ENCODE data around the gene CYP3A4.
A peak's percentile ranks its signal among the peaks of the same experiment; 100 is the strongest.
"Not testable (repeated sequence)": the region's sequence is repeated elsewhere in the genome, so short reads cannot be mapped to it uniquely, and the experiment has no call there.

Gene CYP3A4

DNA sequence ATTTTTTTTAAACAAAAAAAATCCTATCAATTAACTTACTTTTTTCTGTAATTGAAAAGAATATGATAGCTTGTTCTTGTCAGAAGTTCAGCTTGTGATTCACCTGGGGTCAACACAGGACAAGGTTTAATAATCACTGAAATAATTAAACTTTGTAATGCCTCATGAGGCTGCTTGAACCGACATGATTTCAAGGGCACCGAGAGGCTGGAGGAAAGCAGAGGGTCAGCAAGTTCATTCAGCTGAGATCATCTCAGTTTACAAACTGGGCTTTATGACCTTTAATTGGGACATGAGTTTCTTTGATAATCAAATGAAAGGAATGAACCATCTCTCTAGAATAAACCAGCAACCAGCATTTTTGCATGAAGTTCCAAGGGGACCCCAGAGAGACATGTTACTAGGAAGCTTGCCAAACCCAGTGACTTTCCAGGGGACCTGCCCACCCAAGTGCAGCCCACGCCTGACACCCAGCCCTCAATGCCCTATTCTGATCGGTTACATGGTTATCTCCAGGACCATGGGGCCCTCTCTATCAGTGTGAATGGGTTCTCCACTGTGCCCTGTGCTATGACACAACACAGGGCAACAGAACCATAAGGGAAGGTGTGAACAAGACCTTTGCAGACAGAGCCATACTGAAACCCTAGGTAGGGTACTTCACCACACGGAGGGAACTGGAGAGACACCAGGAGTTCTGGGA lies 7.8 kb upstream of the CYP3A4 start:
- DNase-seq, result no peak

DNA sequence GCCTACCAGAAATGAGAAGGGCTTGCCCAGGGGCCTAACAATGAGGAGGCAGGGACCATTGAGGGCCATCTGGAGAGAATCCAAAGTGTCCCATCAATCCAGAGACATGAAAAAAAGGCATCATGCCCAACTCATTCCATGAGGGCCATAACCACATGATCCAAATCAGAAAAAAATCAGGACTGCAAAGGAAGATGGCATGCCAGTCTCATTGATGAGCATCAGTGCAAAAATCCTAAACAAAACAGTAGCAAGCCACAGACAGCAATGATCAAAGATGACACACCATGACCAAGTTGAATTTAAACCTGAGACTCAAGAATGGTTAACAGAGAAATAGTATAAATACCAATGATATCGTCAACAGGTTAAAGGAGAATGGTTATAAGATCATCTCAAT lies 7.0 kb upstream of the CYP3A4 start:
- no peak for DNase-seq

DNA sequence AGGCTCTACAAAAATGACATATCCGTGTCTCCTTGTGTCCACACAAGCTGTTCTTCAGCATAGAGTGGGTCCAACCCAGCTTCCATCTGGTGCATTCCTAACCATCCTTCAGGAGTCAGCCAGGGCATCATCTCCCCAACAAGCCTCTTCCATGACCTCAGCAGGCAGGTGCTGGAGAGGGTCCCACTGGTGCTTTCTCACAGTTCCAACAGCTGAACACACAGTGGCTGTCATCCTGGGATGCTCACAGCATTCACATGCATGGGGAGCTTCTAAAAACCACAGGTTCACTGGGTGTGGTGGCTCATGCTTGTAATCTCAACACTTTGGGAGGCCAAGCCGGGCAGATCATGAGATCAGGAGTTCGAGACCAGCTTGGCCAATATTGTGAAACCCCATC lies 6.4 kb upstream of the CYP3A4 start:
- no peak for DNase-seq

DNA sequence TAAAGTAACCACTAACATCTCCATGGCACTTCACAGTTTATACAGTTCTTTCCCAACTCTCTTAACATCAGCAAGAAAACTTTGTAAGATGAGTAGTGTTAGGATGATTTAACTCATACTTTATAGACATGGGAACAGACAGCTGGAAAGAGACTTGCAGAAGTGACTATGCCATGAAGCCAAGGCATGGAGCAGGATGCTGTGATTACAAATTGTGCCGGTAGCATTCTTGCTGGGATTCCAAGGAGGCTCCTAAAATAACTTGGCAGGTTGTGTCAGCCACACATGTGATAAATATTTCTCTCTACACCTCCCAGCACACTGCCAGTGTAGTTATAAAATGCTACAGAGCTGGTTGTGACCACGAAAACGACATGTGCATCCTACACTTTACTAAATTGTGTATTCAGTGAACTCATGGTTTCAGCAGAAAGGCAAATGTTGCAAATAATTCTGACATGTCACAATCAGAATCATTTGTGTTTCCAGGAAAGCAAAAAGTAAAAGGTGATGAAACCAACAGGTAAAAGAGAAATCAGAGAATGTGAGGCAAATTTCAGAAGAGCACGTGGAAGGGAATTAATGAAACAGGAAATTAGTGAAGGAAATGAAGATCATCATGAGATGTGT lies 5.6 kb upstream of the CYP3A4 start:
- DNase-seq, result no peak

DNA sequence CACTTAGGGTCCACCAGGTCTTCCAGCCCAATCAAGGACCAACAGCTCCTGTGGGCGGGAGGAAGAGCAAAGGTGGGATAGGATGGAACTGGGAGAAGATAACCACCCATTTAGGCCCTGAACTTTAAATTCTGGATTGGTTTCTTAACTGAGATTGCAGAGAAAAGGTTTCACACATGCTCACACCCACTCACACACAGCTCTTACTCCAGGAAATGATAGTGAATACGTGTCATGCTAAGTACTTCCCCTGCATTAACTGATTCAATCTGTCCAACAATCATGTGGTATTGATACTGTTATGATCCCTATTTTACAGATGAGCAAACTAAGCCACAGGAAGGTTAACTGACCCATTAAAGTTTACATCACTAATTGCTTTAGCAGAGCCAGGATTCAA lies 4.6 kb upstream of the CYP3A4 start:
- no peak for DNase-seq

DNA sequence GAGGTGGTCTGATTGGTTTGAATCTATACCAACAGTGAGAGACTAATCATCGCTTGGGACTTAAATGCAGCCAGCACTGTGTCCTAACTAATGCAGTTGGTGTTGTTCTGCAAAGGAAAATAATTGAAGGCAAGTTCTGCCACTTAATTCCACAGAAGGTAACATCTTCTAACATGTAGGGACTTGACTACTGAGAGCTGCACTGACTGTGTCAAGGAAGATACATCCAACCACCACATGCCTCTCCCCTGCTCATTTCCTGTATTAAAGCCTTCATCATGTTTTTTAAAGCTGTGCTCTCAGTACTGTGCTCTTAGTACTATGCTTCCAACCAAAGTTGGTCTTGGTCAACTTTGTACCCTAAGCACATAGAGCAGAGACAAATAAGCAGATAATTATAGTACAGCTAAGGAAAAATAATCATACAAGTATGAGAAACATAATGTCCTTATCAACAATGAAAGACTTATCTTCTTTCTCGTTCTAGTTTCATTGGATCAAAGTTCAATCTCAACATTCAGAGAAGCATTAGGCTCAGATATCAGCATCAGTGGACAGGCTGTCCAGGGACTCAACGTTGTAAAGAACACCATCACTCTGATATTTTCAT lies 2.8 kb upstream of the CYP3A4 start:
- no peak for DNase-seq

DNA sequence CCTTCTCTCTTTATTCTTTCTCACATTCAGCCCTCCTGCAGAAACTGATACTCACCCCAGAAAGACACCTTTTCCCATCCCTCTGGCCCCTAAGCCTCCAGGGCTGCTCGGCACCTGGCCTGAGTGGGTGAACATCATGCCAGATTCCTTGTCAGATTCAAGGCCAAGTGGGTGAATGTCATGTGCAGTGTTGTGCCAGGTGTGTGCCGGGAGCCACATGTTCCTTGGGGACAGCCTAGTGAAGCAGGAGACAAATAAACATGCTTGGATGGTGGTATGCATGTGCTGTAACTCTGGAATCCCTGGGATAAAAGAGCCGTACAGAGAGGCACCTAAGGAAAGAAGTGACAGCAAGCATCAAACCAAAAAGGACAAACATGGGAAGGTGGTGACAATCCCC lies 1.7 kb upstream of the CYP3A4 start:
- DNase-seq, result not testable (repeated sequence)

DNA sequence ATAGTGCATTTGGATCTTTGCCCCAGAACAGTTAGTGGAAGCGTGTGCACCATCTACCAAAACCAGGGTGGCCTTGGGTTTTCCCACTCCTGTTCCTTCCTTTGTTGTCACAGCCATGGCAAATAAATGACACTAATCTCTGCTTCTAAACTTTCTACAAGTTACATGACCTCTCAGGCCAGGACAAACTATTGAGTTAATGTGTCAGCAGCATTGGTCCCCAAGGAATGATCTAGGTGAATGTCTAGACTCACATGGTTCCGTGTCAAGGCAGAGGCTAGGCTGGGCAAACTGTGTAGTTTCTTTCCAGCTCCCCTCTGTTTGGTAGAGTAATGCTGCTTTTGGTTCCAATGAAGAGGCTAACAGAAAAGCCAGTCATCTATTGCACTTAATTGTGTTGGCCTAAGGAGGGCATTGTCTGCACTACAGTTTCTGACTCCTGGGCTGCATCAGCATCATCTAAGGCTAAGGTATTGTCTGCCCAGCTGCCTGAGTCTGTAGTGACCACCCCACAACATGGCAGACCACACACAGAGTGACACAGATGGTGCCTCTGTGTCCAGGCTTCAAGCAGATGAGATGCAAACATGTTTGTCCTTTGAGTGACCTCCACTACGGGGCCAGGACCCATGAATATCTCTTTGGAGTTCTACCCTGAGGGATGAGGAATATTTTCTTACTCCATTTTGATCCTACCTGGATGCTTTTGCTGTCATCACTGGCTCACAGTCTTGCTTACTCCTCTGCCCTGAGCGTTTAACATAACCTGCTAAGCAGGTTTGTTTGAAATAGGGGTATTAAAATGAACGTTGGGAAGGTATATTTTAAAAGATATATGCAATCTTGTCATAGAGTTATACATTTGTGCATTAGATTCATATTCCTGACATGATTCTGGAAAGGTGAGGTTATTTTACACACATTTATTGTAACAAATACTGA lies 1.7 kb downstream of the CYP3A4 start:
- no peak for DNase-seq

DNA sequence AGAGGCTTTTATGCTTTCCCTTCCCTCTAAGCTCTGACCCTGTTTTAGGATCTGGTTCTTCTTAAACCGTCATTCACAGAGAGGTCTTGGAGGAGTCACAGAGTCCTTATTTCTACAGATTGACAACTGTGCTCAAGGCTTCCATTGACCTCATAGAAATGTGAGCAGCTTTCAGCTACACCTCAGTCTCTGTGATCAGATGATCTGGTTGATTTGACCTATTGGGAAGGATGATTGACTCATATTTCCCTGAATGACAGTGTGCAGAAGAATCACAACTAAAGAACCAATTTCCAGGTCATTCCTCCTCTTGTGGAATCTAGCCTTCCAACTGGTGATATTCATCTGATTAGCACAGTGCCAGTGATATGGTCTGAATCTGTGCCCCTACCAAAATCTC lies 3.4 kb downstream of the CYP3A4 start:
- no peak for DNase-seq

DNA sequence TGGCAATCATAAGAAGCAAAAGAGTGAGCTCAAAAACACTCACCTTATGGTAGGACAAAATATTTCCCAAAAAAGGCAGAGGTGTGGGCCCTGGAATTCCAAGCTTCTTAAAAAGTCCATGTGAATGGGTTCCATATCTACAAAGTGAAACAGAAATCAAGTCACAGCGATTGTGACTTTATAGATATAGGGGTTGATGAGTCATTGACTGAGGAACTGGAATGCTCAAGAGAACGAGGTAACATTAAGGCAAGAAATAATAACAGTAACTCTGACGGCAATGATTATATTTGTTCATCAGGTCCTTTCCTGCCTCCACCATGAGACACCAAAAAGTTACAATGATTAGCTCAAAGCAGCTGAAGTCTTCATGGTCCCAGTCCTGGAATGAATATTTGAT lies 4.0 kb downstream of the CYP3A4 start:
- DNase-seq, result no peak

DNA sequence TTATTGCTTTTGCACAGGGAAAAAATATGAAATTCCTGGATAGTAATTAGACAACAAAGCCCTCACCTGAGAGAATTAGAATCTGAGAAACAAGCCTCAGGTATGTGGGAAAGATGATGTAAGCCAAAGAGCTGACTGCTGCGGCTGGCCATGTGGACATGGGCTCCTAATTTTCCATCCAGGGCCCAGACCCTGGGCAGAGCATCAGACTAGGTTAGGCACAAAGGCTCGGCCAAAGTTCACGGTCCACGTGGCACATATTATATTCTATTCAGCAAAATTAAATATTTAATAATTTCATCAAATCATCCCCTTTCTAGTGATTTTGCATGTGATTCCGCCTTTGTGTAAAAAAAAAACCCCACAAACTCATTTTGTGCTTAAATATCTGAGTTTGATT lies 5.1 kb downstream of the CYP3A4 start:
- no peak for DNase-seq

DNA sequence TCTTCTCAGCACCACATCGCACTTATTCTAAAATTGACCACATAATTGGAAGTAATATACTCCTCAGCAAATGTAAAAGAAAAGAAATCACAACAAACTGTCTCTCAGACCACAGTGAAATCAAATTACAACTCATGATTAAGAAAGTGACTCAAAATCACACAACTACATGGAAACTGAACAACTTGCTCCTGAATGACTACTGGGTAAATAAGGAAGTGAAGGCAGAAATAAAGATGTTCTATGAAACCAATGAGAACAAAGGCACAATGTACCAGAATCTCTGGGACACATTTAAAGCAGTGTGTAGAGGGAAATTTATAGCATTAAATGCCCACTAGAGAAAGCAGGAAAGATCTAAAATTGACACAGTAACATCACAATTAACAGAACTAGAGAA lies 10.6 kb downstream of the CYP3A4 start:
- not testable (repeated sequence) for DNase-seq

DNA sequence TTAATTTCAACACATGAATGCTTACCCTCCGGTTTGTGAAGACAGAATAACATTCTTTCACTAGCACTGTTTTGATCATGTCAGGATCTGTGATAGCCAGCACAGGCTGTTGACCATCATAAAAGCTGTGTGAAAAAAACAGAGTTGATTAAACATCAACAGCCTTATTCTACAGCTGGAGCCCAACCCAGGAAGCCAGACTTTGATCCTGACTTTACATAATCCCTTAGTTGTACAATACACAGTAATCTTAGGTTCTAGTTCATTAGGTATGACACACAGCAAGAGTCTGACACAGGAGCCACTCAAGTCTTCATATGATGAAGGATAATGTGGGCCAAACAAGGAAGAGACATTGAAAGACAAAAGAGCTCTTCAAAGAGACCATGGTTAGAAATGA lies 11.4 kb downstream of the CYP3A4 start:
- no peak for DNase-seq

DNA sequence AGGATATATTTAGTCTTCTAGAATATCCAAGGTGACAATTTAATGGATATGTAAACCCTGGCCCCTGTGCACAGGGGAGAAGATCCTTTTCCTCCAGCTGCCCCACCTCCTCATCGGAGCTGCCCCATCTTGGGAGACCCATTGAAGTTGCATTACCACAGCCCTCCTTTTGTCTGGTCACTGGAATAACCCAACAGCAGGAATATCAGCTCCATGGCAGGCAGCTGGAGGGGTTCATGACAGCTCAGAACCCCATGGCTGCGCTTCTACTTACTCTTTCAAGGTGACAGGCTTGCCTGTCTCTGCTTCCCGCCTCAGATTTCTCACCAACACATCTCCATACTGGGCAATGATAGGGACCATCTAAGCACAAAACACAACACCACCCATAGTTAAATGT lies 14.5 kb downstream of the CYP3A4 start:
- not testable (repeated sequence) for DNase-seq

DNA sequence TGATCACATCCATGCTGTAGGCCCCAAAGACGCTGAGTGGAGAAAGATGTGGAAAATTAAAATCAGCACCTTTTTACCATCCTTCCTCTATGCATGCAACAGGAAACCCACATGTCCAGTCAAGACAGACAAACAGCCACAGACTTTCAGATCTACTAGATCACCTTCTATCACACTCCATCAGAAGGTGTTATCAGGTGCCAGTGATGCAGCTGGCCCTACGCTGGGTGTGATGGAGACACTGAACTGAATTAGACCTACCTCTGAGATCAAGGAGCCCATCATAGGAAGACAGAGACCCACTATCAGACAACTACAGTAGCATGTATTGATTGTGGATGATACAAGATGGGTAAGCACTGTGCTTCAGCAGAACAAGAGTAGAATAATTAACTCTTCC lies 15.5 kb downstream of the CYP3A4 start:
- no peak for DNase-seq

DNA sequence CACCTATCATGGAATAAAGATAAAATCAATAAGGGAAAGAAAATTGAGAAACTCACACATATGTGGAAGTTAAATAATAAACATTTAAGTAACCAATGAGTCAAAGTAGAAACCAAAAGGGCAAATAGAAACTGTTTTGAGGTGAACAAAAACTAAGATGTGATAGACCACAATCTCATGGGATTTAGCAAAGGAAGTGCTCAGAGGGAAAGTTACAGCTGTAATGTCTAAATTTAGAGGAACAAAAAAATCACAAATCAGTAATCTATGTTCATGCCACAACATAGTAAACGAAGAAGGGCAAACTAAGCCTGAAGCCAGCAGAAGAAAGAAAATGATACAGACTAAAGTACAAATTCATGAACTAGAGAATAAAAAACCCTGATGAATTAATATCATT lies 16.3 kb downstream of the CYP3A4 start:
- no peak for DNase-seq

DNA sequence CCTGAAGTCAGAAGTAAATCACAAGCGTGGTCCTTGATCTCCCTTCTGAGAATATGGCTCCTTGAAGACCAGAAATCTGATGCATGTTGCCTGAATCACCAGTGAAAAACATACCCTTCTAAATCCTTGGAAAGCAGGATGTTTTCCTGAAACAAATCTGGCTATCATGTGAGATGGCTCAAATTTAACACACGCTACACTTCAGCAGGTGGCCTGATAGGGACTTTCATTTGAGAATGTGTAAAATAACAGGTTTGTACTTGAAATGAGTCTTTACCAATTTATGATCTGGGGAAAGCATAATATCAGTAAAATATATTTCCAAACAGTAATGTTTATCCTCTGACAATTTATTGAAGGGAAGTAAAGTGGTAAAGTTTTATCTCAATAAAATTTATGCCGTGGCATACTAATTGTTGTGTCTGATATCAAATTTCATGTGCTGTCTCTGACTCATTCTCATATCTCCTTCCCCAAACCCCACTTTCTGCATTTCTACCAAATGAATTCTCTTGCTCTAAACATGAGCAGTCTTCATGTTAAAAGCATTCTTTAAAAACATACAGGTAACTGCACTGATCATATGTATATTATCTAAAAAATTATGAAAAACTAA lies 17.4 kb downstream of the CYP3A4 start:
- DNase-seq, result no peak

DNA sequence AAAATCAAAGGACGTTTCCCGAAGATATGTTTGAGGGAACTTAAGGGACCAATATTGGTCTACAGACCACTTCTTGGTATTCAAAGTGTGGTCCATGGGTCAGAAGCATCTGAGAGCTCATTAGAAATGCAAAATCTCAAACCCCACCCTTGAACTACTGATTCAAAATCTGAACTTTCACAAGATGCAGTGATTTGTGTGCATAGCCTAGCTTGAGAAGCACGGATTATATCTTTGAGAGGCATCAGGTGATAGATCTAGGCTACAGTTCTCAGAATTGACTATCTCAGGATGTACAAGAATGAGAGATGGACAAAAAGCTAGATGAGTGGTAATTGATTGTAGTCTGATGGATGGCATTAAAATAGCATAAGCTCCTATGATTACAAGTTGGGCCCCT lies 19.5 kb downstream of the CYP3A4 start:
- DNase-seq, result no peak

DNA sequence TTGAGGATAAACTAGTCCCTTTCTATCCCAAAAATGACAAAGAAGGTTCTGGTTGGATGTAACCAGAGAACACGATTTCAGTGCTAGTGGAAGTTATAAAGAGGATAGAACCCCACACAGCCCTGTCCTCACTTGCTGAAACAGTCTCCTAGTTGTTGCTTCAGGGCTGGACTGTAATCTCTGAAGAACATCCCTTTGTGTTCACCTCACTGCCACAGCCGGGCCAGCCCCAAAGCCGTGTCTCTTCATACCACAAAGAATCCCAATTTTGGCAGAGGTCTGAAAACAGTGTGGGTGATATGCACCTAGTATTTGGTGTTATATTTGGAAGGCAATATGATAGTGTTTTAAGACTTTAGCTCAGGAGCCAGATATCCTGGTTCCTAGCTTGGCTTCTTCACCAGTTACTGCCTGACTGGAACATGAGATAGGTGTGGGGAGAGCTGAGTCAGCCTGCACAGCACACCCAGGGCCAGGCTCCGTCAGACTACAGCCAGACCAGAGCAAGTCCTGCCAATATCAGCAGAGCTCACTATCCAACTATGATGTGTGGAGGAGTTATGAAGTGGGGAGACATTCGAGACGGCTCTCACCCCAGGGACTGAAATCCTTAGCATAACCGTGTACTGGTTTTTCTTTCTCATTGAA lies 21.2 kb downstream of the CYP3A4 start:
- DNase-seq, result peak; percentile 60

DNA sequence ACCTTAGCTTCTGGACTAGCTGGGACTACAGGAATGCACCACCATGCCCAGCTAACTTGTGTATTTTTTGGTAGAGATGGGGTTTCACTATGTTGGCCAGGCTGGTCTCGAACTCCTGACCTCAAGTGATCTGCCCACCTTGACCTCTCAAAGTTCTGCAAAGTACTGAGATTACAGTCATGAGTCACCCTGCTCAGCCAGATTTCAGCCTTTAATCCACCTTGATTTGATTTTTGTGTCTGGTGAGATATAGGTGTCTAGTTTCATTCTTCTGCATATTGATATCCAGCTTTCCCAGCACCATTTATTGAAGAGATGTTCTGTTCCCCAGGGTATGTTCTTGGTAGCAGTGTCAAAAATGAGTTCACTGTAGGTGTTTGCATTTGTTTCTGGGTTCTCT lies 28.9 kb downstream of the CYP3A4 start:
- no peak for DNase-seq

DNA sequence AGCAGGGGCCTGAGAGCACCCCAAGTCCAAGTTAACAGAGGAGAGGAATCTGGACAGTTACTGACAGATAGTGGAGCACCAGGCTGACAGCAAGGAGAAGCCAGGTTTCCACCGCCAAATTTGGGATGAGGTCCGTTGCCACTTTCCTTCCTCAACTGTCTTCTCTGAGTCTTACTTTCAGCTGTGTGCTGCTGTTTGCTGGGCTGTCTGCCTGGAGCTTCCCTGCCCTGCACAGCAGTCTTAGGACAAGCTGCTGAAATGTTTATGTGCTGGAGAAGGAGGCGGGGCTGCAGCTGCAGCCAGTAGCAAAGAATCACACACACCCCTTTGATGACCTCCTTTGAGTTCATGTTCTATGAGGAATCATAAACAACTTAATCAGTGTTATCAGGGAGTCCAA lies 31.6 kb downstream of the CYP3A4 start:
- no peak for DNase-seq

DNA sequence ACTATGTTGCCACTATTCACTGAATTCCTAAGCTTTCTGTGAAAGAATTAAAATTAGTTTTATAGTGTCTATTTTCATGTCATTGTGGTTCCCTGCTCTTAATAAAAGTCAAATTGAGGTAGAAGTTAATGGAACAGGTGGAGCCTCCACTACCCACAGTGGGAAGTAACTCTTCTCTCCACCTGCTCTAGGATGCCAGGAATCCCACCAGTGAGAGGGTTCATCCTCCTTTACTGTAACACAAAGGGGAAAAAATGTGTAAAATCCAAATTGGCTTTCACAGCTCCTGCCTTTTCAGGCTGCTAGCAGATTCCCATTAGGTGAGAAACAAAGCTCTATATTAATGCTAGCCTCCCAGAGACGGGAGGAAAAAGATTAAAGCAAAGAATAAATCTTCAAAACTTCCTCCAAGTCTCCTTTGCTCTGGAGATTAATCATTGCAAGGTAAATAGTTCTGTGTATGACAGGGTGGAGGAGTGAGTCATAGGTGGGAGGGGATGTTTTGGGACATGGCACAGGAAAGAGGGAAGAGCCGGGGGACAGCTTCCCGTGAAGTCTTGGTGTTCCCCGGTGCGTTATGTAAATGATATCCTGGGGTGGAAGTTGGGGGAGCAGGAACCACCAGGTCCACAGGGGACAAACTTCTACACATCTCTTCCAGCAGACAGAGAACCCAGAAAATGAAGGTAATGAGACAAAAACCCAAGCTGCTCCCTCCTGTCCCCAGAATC lies 32.5 kb downstream of the CYP3A4 start:
- DNase-seq, result not testable (repeated sequence)
